WI38 (cell line): ENCODE results near the gene MCOLN3.

Source experiments
- H3K4me3 ChIP-seq: 2 replicates; pipeline ENCODE4 v1.5.1; 2011; ENCODE audit warnings: low read depth, mild to moderate bottlenecking, control low read depth, low read length
- CTCF ChIP-seq: IDR thresholded peaks from 2 replicates; pipeline ENCODE4 v1.5.1; 2012; ENCODE audit warnings: low read depth, mild to moderate bottlenecking, control low read depth, low read length

MCOLN3 gene

GRCh38 chr1:85061711-85062424, 13.6 kb upstream of the MCOLN3 start:
- peak overlapping the region; percentile 56 for H3K4me3 ChIP-seq
- no peak for TF ChIP-seq CTCF

GRCh38 chr1:85060038-85060437, 11.7 kb upstream of the MCOLN3 start:
- H3K4me3 ChIP-seq = no peak overlapping the region
- TF ChIP-seq CTCF = no peak

GRCh38 chr1:85059563-85059962, 11.3 kb upstream of the MCOLN3 start:
- no peak overlapping the region for H3K4me3 ChIP-seq
- TF ChIP-seq CTCF = no peak

- TF ChIP-seq CTCF = no peak
- no peak overlapping the region for H3K4me3 ChIP-seq
Observed at GRCh38 chr1:85058786-85059185, 10.5 kb upstream of the MCOLN3 start.

- TF ChIP-seq CTCF = no peak
- no peak overlapping the region for H3K4me3 ChIP-seq
Observed at GRCh38 chr1:85058311-85058710, 10.0 kb upstream of the MCOLN3 start.

GRCh38 chr1:85054664-85055063, 6.4 kb upstream of the MCOLN3 start:
- no peak overlapping the region for H3K4me3 ChIP-seq
- TF ChIP-seq CTCF = no peak

- no peak overlapping the region for H3K4me3 ChIP-seq
- TF ChIP-seq CTCF = no peak
Observed at GRCh38 chr1:85049735-85050166, 1.5 kb upstream of the MCOLN3 start.
